Measurements from ENCODE around the gene KLF5. TPM values are rescaled to one million over a fixed set of nuclear protein-coding genes. Genes with fewer than 3 reads are reported as not detected.

Gene KLF5
- polyA plus RNA-seq, 3 donors: 1.8 to 6.5 (median 3.6) TPM

DNA sequence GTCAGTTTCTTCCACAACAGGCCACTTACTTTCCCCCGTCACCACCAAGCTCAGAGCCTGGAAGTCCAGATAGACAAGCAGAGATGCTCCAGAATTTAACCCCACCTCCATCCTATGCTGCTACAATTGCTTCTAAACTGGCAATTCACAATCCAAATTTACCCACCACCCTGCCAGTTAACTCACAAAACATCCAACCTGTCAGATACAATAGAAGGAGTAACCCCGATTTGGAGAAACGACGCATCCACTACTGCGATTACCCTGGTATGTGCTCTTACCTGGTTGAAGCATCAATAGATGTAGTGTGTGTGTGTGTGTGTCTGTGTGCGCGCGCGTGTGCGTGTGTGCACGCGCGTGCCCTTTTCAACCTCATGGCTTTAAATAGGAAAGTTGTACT is 3.7 kb downstream of the KLF5 start:
- Histone ChIP-seq H3K4me2 (replicated peaks; ENCODE audit: extremely low read depth, low read length, poor library complexity, severe bottlenecking) (no peak overlapping the region), H3K27ac (ENCODE audit: low read depth in 1 of 2, low read length in 2 of 2) (no peak overlapping the region), H3K79me2 (ENCODE audit: insufficient read depth, low read length) (no peaks in the 10 kb centered on the region), H3K4me1 (ENCODE audit: control insufficient read depth in 1 of 2, insufficient read depth in 2 of 2, low read length in 2 of 2) (peaks cover 14 to 33% of the 10 kb centered on the region in 2 donors), H3K27me3 (ENCODE audit: control insufficient read depth in 2 of 2, insufficient read depth in 2 of 2, low read length in 2 of 2) (peaks cover 32 to 35% of the 10 kb centered on the region in 2 donors), H3K9ac (ENCODE audit: insufficient read depth, low read length, poor library complexity, severe bottlenecking) (no peak overlapping the region), H3K36me3 (replicated peaks in 1 of 2; ENCODE audit: control insufficient read depth in 1 of 2, insufficient read depth in 2 of 2, low read length in 2 of 2) (no peaks in the 10 kb centered on the region), H3K4me3 (replicated peaks in 1 of 3; ENCODE audit: low read depth in 2 of 3, low read length in 3 of 3) (no peak overlapping the region), H4K20me1 (ENCODE audit: insufficient read depth, low read length) (no peaks in the 10 kb centered on the region), H2AFZ (ENCODE audit: insufficient read depth, low read depth, low read length, poor library complexity, severe bottlenecking) (no peak overlapping the region), H3K9me3 (replicated peaks in 1 of 2; ENCODE audit: control insufficient read depth in 1 of 2, insufficient read depth in 1 of 2, low read length in 2 of 2) (no peaks in the 10 kb centered on the region)
- intact Hi-C loops (cut with micrococcal nuclease): no loop called here
- WGBS (ENCODE audit: insufficient coverage): 90% methylated on average over 1 of the region's 13 CpGs
- Mint-ChIP-seq H3K27me3 (ENCODE audit: low read depth in 3 of 3) (peaks cover 32 to 44% (median 42%) of the 10 kb centered on the region in 3 donors), H3K4me3 (peak overlapping the region in 1 of 2 donors; percentile 11), H3K9me3 (peaks cover 0 to 17% (median 2%) of the 10 kb centered on the region in 7 donors), H3K27ac (no peak overlapping the region), H3K36me3 (peaks cover 18 to 23% of the 10 kb centered on the region in 2 donors), H3K4me1 (peaks cover 23% of the 10 kb centered on the region)
- TF ChIP-seq, protein P1, sequence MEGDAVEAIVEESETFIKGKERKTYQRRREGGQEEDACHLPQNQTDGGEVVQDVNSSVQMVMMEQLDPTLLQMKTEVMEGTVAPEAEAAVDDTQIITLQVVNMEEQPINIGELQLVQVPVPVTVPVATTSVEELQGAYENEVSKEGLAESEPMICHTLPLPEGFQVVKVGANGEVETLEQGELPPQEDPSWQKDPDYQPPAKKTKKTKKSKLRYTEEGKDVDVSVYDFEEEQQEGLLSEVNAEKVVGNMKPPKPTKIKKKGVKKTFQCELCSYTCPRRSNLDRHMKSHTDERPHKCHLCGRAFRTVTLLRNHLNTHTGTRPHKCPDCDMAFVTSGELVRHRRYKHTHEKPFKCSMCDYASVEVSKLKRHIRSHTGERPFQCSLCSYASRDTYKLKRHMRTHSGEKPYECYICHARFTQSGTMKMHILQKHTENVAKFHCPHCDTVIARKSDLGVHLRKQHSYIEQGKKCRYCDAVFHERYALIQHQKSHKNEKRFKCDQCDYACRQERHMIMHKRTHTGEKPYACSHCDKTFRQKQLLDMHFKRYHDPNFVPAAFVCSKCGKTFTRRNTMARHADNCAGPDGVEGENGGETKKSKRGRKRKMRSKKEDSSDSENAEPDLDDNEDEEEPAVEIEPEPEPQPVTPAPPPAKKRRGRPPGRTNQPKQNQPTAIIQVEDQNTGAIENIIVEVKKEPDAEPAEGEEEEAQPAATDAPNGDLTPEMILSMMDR (IDR thresholded peaks at IDR 0.05): no peak
- no peak for DNase-seq

- Histone ChIP-seq H3K27ac (ENCODE audit: low read depth in 1 of 2, low read length in 2 of 2) (no peak overlapping the region), H3K9me3 (replicated peaks in 1 of 2; ENCODE audit: control insufficient read depth in 1 of 2, insufficient read depth in 1 of 2, low read length in 2 of 2) (no peaks in the 10 kb centered on the region), H4K20me1 (ENCODE audit: insufficient read depth, low read length) (no peaks in the 10 kb centered on the region), H3K9ac (ENCODE audit: insufficient read depth, low read length, poor library complexity, severe bottlenecking) (no peak overlapping the region), H3K4me1 (ENCODE audit: control insufficient read depth in 1 of 2, insufficient read depth in 2 of 2, low read length in 2 of 2) (peaks cover 13 to 31% of the 10 kb centered on the region in 2 donors), H3K4me3 (replicated peaks in 1 of 3; ENCODE audit: low read depth in 2 of 3, low read length in 3 of 3) (no peak overlapping the region), H3K36me3 (replicated peaks in 1 of 2; ENCODE audit: control insufficient read depth in 1 of 2, insufficient read depth in 2 of 2, low read length in 2 of 2) (no peaks in the 10 kb centered on the region), H2AFZ (ENCODE audit: insufficient read depth, low read depth, low read length, poor library complexity, severe bottlenecking) (no peak overlapping the region), H3K4me2 (replicated peaks; ENCODE audit: extremely low read depth, low read length, poor library complexity, severe bottlenecking) (no peak overlapping the region), H3K79me2 (ENCODE audit: insufficient read depth, low read length) (no peaks in the 10 kb centered on the region), H3K27me3 (ENCODE audit: control insufficient read depth in 2 of 2, insufficient read depth in 2 of 2, low read length in 2 of 2) (peaks cover 25 to 28% of the 10 kb centered on the region in 2 donors)
- Mint-ChIP-seq H3K36me3 (peaks cover 20 to 26% of the 10 kb centered on the region in 2 donors), H3K27me3 (ENCODE audit: low read depth in 3 of 3) (peaks cover 26 to 37% (median 36%) of the 10 kb centered on the region in 3 donors), H3K4me1 (peaks cover 22% of the 10 kb centered on the region), H3K9me3 (peaks cover 0 to 17% (median 2%) of the 10 kb centered on the region in 7 donors), H3K4me3 (no peak overlapping the region), H3K27ac (no peak overlapping the region)
- intact Hi-C loops (cut with micrococcal nuclease): no loop called here
- TF ChIP-seq, protein P1 (IDR thresholded peaks at IDR 0.05): no peak
- no peak for DNase-seq
- 80% methylated on average over 1 of the region's 3 CpGs for WGBS (ENCODE audit: insufficient coverage)
These were observed 4.4 kb downstream of the KLF5 start for GRCh38 chr13:73063166-73063565.
